Hepatocyte (in vitro differentiated cells): ENCODE data around the gene BAZ2B. TPM values are rescaled to one million over a fixed set of nuclear protein-coding genes. Genes with fewer than 3 reads are reported as not detected.

Experiments
- DNase-seq: peaks from one replicate; pipeline ENCODE4 v3.0.0-alpha.2; 2016; ENCODE audit warnings: low spot score
- H2AFZ ChIP-seq: fragments of 200-600 bp; sonication (generic); 2 replicates; pipeline ENCODE4 v1.6.0; 2016; ENCODE audit warnings: antibody characterized with exemption, mild to moderate bottlenecking
- H3K27ac ChIP-seq: fragments of 200-600 bp; sonication (generic); 2 replicates; pipeline ENCODE4 v1.5.1; 2016; ENCODE audit warnings: mild to moderate bottlenecking
- H3K27me3 ChIP-seq: fragments of 200-600 bp; sonication (generic); 2 replicates; pipeline ENCODE4 v1.6.1; 2016
- H3K36me3 ChIP-seq: fragments of 200-600 bp; sonication (generic); replicated peaks from 2 replicates; pipeline ENCODE4 v1.5.1; 2016; ENCODE audit warnings: low read depth; ENCODE audit not compliant: insufficient read depth
- H3K4me1 ChIP-seq: fragments of 200-600 bp; sonication (generic); 2 replicates; pipeline ENCODE4 v1.5.1; 2016; ENCODE audit warnings: mild to moderate bottlenecking, moderate library complexity; ENCODE audit not compliant: insufficient read depth
- H3K4me2 ChIP-seq: fragments of 200-600 bp; sonication (generic); 2 replicates; pipeline ENCODE4 v1.6.0; 2016
- H3K4me3 ChIP-seq: fragments of 200-600 bp; sonication (generic); 2 replicates; pipeline ENCODE4 v1.5.1; 2016; ENCODE audit warnings: mild to moderate bottlenecking
- H3K79me2 ChIP-seq: fragments of 200-600 bp; sonication (generic); 2 replicates; pipeline ENCODE4 v1.6.0; 2017; ENCODE audit warnings: mild to moderate bottlenecking
- H3K9me2 ChIP-seq: fragments of 200-600 bp; sonication (generic); replicated peaks from 2 replicates; pipeline ENCODE4 v1.6.0; 2017; ENCODE audit warnings: mild to moderate bottlenecking; ENCODE audit not compliant: insufficient read depth
- H3K9me3 ChIP-seq: fragments of 200-600 bp; sonication (generic); 2 replicates; pipeline ENCODE4 v1.5.1; 2016; ENCODE audit warnings: low read depth, mild to moderate bottlenecking
- H4K20me1 ChIP-seq: fragments of 200-600 bp; sonication (generic); 2 replicates; pipeline ENCODE4 v1.6.0; 2016; ENCODE audit warnings: mild to moderate bottlenecking; ENCODE audit not compliant: insufficient read depth, poor library complexity, severe bottlenecking
- EZH2 ChIP-seq: fragments of 200-600 bp; sonication (generic); IDR thresholded peaks from 2 replicates; pipeline ENCODE4 v1.6.1; 2016; ENCODE audit warnings: antibody characterized with exemption, mild to moderate bottlenecking, borderline replicate concordance
- EZH2phosphoT487 ChIP-seq: fragments of 200-600 bp; sonication (generic); IDR thresholded peaks from one replicate; pipeline ENCODE4 v1.6.1; 2018; ENCODE audit warnings: antibody characterized with exemption, mild to moderate bottlenecking, low read depth, moderate library complexity; ENCODE audit not compliant: unreplicated experiment, severe bottlenecking
- WGBS: methylation state at CpG from one replicate; pipeline ENCODE4 v1.1.6; 2016; ENCODE audit warnings: low lambda C conversion rate; ENCODE audit errors: missing lambda C conversion rate; 5-methylcytosine and 5-hydroxymethylcytosine counted together
- polyA plus RNA-seq: library from polyadenylated mRNA; unstranded; fragments of >200 nt; fragmentation: Nextera tagmentation; extraction: Ambion mirVana; gene quantifications from 2 replicates; pipeline ENCODE4 v1.2.1, GENCODE V29; 2016
- total RNA-seq: library from RNA; depleted of rRNA; stranded (reverse); fragments of >200 nt; gene quantifications from 2 replicates; pipeline ENCODE4 v1.2.3, GENCODE V29; 2014
- TF ChIP-seq, protein P1 (sequence below): fragments of 200-600 bp; sonication (generic); IDR thresholded peaks from 2 replicates; pipeline ENCODE4 v1.5.1; 2016; ENCODE audit warnings: antibody characterized with exemption, mild to moderate bottlenecking; ENCODE audit not compliant: poor library complexity

The BAZ2B gene
- total and polyA plus RNA-seq, 2 experiments from 2014 or later, result 40.7 to 83.3 TPM

- Histone ChIP-seq H3K9me2 (no peaks in the 10 kb centered on the region), H2AFZ (no peak overlapping the region), H4K20me1 (no peaks in the 10 kb centered on the region), H3K27me3 (no peaks in the 10 kb centered on the region), H3K4me1 (no peaks in the 10 kb centered on the region), H3K9me3 (no peaks in the 10 kb centered on the region), H3K4me2 (no peak overlapping the region), H3K79me2 (no peaks in the 10 kb centered on the region), H3K27ac (no peak overlapping the region), H3K4me3 (no peak overlapping the region), H3K36me3 (no peaks in the 10 kb centered on the region)
- TF ChIP-seq EZH2, result no peak
- no peak for TF ChIP-seq EZH2phosphoT487
- TF ChIP-seq, protein P1, sequence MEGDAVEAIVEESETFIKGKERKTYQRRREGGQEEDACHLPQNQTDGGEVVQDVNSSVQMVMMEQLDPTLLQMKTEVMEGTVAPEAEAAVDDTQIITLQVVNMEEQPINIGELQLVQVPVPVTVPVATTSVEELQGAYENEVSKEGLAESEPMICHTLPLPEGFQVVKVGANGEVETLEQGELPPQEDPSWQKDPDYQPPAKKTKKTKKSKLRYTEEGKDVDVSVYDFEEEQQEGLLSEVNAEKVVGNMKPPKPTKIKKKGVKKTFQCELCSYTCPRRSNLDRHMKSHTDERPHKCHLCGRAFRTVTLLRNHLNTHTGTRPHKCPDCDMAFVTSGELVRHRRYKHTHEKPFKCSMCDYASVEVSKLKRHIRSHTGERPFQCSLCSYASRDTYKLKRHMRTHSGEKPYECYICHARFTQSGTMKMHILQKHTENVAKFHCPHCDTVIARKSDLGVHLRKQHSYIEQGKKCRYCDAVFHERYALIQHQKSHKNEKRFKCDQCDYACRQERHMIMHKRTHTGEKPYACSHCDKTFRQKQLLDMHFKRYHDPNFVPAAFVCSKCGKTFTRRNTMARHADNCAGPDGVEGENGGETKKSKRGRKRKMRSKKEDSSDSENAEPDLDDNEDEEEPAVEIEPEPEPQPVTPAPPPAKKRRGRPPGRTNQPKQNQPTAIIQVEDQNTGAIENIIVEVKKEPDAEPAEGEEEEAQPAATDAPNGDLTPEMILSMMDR, result no peak
- no peak for DNase-seq
- 76% methylated on average over 5 of the region's 5 CpGs for WGBS
Measured at GRCh38 chr2:159438720-159439353, 177.5 kb downstream of the BAZ2B start.

GRCh38 chr2:159438284-159438683 is 178.1 kb downstream of the BAZ2B start:
- Histone ChIP-seq H3K27ac (no peak overlapping the region), H2AFZ (no peak overlapping the region), H3K9me3 (no peaks in the 10 kb centered on the region), H3K79me2 (no peaks in the 10 kb centered on the region), H3K36me3 (no peaks in the 10 kb centered on the region), H3K9me2 (no peaks in the 10 kb centered on the region), H3K4me3 (no peak overlapping the region), H4K20me1 (no peaks in the 10 kb centered on the region), H3K27me3 (no peaks in the 10 kb centered on the region), H3K4me2 (no peak overlapping the region), H3K4me1 (no peaks in the 10 kb centered on the region)
- 91% methylated on average over 3 of the region's 3 CpGs for WGBS
- TF ChIP-seq EZH2phosphoT487, result no peak
- TF ChIP-seq, protein P1, result no peak
- TF ChIP-seq EZH2, result no peak
- no peak for DNase-seq

GRCh38 chr2:159432610-159433009 is 183.7 kb downstream of the BAZ2B start:
- no peak for DNase-seq
- WGBS, result 100% methylated on average over 1 of the region's 1 CpG

More at GRCh38 chr2:159432610-159433009, 183.7 kb downstream of the BAZ2B start:
- Histone ChIP-seq H3K4me2 (no peak overlapping the region), H3K4me1 (no peaks in the 10 kb centered on the region), H3K9me3 (no peaks in the 10 kb centered on the region), H3K79me2 (no peaks in the 10 kb centered on the region), H3K4me3 (no peak overlapping the region), H3K27me3 (no peaks in the 10 kb centered on the region), H3K27ac (no peak overlapping the region), H2AFZ (no peak overlapping the region), H3K36me3 (no peaks in the 10 kb centered on the region), H4K20me1 (no peaks in the 10 kb centered on the region), H3K9me2 (no peaks in the 10 kb centered on the region)
- TF ChIP-seq, protein P1, result no peak
- no peak for TF ChIP-seq EZH2phosphoT487
- no peak for TF ChIP-seq EZH2
